H1 (cell line): ENCODE measurements around the gene KDM6A. TPM values are rescaled to one million over a fixed set of nuclear protein-coding genes. Genes with fewer than 3 reads are reported as not detected.

ENCODE experiments used
- GABPA ChIP-seq: IDR thresholded peaks from 2 replicates; pipeline ENCODE4 v1.6.1; 2011; ENCODE audit warnings: mild to moderate bottlenecking, low read length, moderate library complexity, borderline replicate concordance; ENCODE audit not compliant: insufficient read depth
- MAFK ChIP-seq: IDR thresholded peaks from 2 replicates; pipeline ENCODE4 v1.6.1; 2012; ENCODE audit warnings: low read depth, mild to moderate bottlenecking, improper control_type of control experiment, low read length
- SIRT6 ChIP-seq: IDR thresholded peaks from one replicate; pipeline ENCODE4 v1.7.1; 2012; ENCODE audit warnings: low read length, inconsistent platforms
- ZNF274 ChIP-seq: IDR thresholded peaks from 2 replicates; pipeline ENCODE4 v1.7.0; 2012; ENCODE audit warnings: low read length, borderline replicate concordance; ENCODE audit errors: extremely low read depth
- polyA plus RNA-seq, 7 experiments: library from polyadenylated mRNA; depleted of rRNA in 3 of 7; stranded (reverse) in 5 of 7; unstranded in 2 of 7; fragments of >200 nt in 5 of 7; fragments of 200-250 nt in 2 of 7; gene quantifications; 1 replicate in 5 of 7; 2 replicates in 1 of 7; 4 replicates in 1 of 7; pipeline versions ENCODE4 v1.2.1 to v1.2.3, GENCODE V29; 2011 to 2013; ENCODE audit warnings: missing spikeins in 2 of 7, mixed read lengths in 2 of 7
- total RNA-seq: library from RNA; stranded (reverse); fragmentation: NEBNext Ultra II Directional; extraction: Animal tissue kit (Norgen Biotek cat#: 25700); gene quantifications from 2 replicates; pipeline ENCODE4 v1.2.1, GENCODE V29; 2021

Gene KDM6A
- total and polyA plus RNA-seq, 2 of the 8 experiments (the other 6 are each of a cell fraction or from before 2014, with no cell fraction given) = 43.5 to 58.4 TPM

GRCh38 chrX:44908153-44908552 is 35.2 kb downstream of the KDM6A start (continued):
- no peak for TF ChIP-seq ZNF274
- no peak for TF ChIP-seq MAFK
- TF ChIP-seq GABPA = no peak
- no peak for TF ChIP-seq SIRT6
